Cerebellar cortex (tissue), 1 donor: Measurements from ENCODE around the gene RANBP3.
"Not testable (repeated sequence)": the region's sequence is repeated elsewhere in the genome, so short reads cannot be mapped to it uniquely, and the experiment has no call there.

Experiments
- DNase-seq: peaks from one replicate; pipeline ENCODE4 v3.0.0-alpha.2; 2015; ENCODE audit warnings: low spot score

RANBP3 gene

GRCh38 chr19:5964816-5965565 is 12.9 kb downstream of the RANBP3 start:
- no peak for DNase-seq

DNA sequence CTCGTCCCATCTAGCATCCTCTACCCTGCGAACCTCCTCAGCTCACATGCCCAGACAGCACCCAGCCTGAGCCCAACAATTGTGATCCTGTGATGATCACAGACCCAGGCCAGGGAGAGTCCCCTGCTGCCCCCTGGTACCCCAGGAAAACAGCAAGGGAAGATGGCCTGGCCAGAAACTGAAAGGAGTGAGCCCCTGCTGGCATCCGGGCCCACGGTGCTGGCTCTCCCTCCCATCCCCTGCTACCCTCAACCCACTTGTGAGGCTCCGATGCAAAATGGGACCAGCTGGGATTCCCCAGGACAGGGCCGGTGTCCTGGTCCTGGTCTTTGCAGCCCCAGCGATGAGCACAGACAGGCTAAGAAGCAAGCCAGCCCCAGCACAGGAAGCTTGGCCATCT is 14.1 kb downstream of the RANBP3 start:
- no peak for DNase-seq

GRCh38 chr19:5963259-5963658 is 14.7 kb downstream of the RANBP3 start:
- DNase-seq: not testable (repeated sequence)

- no peak for DNase-seq
These were observed 15.7 kb downstream of the RANBP3 start for GRCh38 chr19:5961969-5962945.

GRCh38 chr19:5961641-5961968 is 16.3 kb downstream of the RANBP3 start:
- DNase-seq: not testable (repeated sequence)

GRCh38 chr19:5960005-5961001 is 17.6 kb downstream of the RANBP3 start:
- peak; percentile 46 for DNase-seq

- no peak for DNase-seq
These were observed 18.5 kb downstream of the RANBP3 start for GRCh38 chr19:5959260-5960004.

DNA sequence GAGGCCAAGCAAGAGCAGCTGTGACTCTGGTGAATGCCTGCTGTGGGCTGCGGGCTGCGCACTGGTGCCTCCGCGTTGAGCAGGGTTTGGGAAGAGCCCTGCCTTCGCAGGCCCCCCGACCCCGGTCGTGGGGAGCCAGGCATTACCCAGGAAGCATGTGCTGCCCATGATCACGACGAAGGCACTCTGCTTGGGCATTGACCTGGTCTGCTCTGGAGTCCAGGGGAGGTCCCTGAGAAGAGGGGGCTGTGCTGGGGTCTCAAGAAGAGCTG is 19.2 kb downstream of the RANBP3 start:
- no peak for DNase-seq

GRCh38 chr19:5958074-5958850 is 19.7 kb downstream of the RANBP3 start:
- DNase-seq: no peak

GRCh38 chr19:5957170-5957569 is 20.8 kb downstream of the RANBP3 start:
- DNase-seq: no peak

GRCh38 chr19:5956728-5957127 is 21.2 kb downstream of the RANBP3 start:
- DNase-seq: no peak

- no peak for DNase-seq
These were observed 21.6 kb downstream of the RANBP3 start for GRCh38 chr19:5956323-5956722.

- DNase-seq: no peak
These were observed 22.4 kb downstream of the RANBP3 start for GRCh38 chr19:5955636-5955935.

DNA sequence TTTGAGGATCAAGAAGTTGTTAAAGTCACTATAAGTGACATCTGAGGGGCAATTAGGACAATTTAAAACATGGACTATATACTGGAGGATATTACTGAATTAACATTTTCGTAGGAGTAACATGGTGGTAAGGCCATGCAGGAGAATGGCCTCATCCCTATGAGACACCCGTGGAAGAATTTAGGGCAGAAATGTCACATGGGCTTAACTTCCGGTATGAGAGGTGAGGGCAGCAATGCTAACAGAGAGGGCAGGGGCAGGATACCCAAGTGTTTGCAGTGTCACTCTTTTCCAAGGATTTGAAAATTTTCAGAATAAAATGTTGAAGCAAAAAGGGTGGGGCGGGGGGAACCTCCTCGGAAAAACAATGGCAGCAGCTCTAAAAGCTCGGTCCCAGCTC is 23.6 kb downstream of the RANBP3 start:
- DNase-seq: no peak

- DNase-seq: no peak
These were observed 24.2 kb downstream of the RANBP3 start for GRCh38 chr19:5953680-5954213.

DNA sequence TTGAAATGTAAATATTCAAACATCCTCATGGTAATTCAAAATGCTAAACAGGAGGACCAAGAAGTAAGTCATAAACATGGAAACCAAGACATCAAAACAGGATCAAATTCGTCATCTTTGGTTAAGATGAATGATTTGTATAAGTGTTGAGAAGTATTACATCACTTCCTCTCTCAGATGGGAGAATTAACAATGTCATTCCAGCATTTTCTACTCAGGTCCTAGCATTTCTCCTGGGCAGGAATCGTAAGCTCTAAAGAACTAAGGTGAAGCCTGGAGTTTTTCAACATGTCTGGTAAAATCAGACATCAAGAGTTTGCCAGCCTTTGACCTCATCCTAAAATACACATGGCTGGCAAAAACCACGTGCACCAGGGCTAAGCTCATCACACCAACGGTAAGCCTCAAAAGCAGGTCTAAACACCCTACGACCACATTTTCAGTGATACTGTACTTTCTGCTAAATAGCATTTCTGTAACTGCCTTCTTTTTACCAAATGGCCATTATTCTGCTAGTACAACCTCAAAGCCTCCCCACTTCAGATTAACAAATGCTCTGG is 24.8 kb downstream of the RANBP3 start:
- no peak for DNase-seq

DNA sequence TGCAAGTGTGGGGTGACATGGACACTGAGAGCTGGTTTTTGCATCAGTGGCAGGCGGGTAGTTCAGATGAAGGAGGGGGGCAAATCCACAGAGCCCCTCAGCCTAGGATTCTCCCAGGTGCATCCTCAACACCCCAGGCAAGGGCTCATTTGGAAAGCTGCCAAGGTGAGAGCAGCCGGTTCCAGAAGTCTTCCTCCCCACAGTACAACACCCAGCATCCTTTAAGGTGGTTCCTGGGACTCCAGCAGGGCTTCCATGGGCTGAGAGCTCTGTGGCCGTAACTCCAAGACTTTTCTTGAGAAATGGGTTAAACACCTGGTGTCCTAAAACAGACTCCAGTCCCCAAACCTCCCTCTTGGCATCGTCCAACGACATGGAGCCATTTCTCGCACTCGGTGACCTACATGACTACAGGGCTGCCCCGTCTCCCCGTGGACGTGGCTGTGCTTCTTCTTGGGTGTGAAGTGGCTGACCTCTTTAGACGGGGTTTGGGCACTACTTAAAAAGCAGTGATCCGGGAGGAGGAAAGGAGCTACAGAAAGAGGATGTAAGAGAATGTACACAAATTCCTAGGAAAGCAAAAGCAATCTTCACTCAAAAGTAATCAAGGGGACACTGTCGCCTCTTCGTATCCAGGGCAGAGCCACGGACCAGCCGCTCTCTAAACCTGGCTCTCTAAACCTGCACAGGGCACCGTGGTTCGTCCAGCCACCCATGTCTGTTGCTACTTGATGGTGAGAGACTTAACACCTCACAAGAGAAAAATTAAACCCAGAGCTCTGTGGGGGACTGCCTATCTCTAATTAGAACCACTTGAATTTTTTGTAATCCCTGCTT is 25.5 kb downstream of the RANBP3 start:
- DNase-seq: peak; percentile 28

DNA sequence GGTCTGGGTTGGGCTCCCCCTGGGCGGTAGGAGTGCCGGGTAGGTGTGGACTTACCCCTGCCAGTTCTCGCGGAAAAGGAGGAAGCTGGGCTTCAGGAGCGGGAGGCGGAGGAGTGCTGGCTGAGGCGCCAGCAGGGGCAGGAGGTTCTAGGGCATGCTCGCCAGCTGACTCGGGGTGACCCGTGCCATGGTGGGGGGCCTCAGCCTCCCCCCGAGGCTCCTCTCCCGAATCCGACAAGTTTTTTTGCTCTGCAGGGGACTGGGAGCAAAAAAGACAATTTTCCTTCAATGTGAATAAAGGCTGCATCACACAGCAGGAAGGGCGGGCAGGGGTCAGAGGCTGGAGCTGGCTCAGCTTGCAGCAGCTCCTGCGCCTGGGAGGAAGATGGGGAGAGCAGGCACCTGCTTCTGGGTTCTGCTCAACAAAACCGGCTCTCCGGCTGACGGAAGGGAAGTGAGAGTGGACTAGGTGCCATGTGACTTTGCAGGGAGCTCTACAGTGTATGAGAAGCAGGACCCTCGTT is 26.5 kb downstream of the RANBP3 start:
- DNase-seq: no peak

DNA sequence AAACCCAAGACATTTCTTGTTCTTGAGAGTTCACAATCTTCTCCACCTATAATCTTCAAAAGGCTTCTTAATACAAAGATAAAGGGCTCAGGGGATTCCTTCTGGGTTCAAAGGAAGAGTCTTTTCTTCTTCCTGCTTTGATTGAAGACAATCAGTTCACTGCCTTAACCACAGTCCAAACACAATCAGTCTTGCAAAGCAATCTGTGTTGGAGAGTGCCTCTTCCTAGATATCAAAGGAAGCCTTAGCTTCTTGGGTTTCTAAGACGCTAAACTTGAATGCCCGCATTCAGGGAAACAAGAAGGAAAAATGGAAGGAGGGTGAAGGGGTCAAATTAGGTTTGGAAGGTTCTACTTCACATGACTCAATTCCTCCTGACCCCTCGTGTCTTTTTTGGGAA is 27.2 kb downstream of the RANBP3 start:
- no peak for DNase-seq
